HG03066 (cell line): ENCODE measurements around the gene AP3M1.
"Not testable (repeated sequence)": the region's sequence is repeated elsewhere in the genome, so short reads cannot be mapped to it uniquely, and the experiment has no call there.

Experiments
- ATAC-seq: cut with Tn5 transposase; IDR thresholded peaks from one replicate; pipeline ENCODE4 v1.9.1; 2021; ENCODE audit warnings: low read depth; ENCODE audit not compliant: unreplicated experiment

AP3M1 gene, protein sequence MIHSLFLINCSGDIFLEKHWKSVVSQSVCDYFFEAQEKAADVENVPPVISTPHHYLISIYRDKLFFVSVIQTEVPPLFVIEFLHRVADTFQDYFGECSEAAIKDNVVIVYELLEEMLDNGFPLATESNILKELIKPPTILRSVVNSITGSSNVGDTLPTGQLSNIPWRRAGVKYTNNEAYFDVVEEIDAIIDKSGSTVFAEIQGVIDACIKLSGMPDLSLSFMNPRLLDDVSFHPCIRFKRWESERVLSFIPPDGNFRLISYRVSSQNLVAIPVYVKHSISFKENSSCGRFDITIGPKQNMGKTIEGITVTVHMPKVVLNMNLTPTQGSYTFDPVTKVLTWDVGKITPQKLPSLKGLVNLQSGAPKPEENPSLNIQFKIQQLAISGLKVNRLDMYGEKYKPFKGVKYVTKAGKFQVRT

DNA sequence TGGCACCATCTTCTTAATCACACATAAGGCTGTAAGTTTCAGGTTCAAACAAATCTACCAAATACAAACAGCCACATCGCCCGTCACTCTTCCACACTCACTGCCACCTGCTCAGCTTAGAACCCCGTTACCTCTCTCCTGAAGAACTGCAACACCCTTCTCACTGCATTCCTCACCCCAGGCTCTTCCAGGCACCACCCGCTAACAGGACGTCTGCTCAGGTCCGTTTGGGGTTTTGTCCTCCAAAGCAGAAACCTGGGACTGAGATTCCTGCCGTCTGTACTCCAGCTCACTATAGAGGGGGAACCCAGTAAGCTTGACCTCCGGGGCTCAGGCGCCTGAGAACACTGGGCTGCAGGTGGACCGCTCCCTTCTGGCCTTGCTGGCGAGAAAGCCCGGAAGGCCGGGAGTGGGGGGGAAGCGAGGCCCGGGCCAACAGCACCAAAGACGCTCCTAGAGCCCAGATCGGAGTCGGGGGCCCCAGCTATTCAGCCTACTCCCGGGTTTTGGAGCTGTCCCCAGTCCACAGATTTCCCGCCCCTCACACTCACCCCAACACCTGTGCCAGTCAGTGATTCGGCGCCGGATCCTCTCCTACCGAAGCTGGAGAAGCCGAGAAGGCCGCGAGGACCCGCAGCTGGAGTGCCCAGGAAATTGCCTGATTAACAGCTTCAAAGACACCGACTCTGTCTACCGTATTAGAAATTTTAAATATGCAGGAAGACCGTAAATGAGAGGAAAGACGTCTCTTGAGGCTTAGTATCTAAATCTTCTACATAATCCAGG is at the start of gene AP3M1:
TSS of gene AP3M1 (minus strand) at position 625 of the 786 bp plus-strand sequence. CDS start 12,449 bp downstream, outside the sequence.
- peak; percentile 34 for ATAC-seq

DNA sequence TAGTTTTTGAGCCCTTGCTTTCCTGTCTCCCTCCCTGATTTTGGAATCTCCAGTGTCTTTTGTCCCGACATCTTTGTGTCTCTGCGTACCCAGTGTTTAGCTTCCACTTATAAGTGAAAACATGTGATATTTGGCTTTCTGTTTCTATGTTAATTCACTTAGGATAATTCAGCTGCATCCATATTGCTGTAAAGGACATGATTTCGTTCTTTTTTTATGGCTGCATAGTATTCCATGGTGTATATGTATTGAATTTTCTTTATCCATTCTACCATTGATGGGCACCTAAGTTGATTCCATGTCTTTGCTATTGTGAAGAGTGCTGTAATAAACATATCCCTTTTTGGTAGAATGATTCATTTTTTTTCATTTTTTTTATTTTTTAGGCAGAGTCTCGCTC is 48.7 kb upstream of the AP3M1 start:
- no peak for ATAC-seq

DNA sequence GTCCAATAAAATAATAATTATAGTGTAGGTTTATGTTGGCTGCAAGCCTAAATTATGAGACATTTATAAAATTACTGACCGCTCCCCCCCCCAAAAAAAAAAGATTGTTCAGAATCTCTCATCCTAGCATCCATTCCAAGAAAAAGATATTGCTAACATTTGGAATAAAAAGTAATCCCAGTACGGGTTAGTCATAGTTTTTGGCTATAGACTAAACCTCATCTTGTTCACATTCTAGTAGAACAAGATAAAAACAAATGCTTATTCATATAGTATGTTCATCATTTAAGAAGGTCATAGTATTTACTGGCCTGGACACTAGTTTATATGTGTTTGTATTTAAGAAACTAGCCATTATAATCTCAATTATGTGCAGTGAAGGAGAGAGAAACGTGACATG is 44.4 kb upstream of the AP3M1 start:
- ATAC-seq = no peak

DNA sequence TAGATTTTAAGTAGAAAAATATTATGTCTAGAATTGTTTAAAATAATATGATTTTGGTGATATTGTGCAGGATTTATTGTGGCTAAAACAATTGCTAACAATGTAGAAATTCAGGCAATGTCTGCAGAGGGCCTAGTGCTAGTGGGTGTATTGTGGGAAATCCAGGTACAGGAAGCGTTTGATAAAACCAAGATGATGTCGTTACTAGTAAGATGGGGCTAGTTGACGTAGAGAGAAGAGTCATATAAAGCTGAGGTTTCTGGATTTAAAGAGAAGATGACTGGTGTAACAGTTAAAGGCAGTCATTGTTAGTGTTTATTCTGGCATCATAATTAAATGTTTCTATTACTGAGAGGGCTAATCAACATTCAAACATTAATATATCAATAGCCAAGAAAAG is 43.9 kb upstream of the AP3M1 start:
- ATAC-seq = no peak

DNA sequence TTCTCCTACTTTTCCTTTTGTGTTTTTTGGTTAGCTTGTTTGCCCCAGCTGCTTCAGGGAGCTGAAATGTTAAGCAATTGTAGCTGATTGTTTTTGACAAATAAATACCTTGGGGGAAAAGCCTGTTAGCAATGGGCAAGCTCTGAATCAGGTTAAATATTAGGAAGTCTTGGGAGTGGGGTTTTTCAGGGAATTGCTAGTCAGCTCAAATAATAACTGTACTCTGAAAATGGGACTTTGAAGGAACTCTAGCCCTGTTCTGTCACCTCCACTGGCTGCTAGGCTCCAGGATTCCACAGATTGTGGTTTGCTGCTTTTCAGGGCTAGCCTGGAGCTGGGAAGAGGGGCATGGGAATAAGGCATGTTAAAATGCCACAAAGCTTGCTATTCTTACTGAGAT is 39.9 kb upstream of the AP3M1 start:
- ATAC-seq = no peak

DNA sequence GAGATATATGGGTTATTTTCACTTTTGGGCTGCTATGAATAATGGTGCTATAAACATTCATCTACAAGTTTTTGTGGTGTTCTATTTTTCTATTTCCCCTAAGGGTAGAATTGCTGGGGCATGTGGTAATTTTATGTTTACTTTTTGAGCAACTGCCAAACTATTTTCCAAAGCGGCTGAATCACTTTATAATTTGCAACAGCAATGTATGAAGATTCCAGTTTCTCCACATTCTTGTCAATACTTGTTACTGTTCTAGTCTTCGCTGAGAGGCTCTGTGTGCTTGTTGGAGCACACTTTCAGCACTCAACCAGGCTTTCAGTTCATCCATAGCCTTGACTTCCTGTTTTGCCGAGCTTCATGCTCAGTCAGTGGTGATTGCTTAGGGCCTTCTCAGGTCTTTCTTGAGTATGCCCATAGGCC is 39.4 kb upstream of the AP3M1 start:
- no peak for ATAC-seq

DNA sequence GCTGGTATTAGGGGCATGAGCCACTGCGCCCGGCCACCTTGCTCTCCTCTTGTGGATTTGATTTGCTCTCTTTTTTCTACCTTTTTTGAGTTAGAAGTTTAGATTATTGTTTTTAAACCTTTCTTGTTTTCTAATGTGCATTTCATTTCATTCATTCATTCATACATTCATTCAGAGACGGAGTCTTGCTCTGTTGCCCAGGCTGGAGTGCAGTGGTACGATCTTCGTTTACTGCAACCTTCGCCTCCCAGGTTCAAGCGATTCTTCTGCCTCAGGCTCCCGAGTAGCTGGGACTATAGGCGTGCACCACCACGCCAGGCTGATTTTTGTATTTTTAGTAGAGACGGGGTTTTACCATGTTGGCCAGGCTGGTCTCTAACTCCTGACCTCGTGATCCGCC is 38.0 kb upstream of the AP3M1 start:
- ATAC-seq = not testable (repeated sequence)

DNA sequence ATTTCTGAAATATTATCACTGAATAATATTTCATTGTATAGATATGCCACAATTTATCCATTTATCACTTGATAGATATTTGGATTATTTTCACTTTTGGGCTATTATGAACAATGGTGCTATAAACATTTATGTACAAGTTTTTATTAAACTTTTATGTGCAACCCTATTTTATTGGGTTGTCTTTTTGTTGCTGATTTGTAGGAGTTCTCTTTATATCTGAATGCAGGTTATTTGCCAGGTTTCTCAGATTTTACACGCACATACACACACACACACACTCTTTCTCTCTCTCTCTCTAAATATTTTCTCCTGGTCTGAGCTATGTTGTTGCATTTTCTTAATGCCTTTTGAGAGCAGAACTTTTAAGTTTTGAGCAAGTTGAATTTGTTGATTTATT is 36.6 kb upstream of the AP3M1 start:
- ATAC-seq = no peak

DNA sequence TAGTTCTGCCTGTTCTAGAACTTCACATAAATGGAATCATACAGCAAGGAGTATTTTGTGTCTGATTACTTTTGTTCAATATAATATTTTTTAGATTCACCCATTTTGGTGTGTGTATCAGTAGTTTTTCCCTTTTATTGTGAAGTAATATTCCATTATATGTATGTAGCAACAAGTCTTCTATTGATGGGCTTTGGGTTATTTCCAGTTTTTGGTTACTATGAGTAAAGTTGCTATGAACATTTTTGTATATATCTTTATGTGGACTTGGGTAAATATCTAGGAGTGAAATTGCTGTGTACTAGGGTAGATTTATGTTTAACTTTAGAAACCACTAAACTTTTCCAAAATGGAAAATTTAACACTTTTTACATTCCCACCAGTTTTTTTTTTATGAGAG is 36.0 kb upstream of the AP3M1 start:
- ATAC-seq = no peak

DNA sequence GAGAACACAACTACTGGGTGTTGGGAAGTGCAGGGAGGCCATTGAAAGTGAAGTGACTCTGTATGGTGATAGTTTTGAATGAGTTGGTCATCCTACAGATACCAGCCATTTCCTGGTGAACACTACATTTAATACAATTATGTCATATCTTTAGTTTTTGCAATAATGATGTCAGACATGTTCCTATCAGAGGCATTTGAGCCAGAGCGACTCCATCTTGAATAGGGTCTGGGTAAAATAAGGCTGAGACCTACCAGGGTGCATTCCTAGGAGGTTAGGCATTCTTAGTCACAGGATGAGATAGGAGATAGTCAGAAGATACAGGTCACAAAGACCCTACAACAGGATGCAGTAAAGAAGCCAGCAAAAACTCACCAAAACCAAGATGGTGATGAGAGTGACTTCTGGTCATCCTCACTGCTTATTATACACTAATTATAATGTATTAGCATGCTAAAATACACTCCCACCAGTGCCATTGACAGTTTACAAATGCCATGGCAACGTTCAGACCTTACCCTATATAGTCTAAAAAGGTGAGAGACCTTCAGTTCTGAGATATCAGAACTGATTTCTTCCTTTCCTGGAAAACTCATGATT is 28.6 kb upstream of the AP3M1 start:
- ATAC-seq = no peak

DNA sequence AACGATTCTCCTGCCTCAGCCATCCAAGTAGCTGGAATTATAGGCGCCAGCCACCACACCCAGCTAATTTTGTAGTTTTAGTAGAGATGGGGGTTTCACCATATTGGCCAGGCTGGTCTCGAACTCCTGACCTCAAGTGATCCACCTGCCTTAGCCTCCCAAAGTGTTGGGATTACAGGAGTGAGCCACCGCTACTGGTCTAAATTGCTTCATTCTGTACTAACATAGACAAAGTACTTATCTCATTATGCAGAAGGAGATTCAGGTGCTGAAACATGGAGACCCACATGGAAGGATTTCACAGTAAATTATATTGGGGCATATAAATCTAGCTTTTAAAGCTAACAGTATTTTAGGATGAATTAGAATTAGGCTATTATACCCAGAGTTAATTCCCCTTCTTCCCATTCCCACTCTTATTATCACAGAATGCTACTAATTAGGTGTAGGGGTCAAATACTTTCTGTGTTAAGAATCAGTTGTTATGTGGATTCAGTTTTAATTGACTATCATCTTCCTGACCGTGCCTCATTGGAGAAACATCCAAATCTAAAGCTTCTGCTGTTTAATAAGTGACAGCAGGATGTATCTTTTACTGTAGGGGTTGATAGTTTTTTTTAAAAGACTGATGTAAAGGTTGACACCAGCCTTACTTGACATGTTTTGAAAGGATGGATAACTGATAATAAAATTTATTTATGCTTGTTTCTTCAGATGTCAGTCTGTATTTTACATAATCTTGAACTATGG is 27.6 kb upstream of the AP3M1 start:
- ATAC-seq = no peak

DNA sequence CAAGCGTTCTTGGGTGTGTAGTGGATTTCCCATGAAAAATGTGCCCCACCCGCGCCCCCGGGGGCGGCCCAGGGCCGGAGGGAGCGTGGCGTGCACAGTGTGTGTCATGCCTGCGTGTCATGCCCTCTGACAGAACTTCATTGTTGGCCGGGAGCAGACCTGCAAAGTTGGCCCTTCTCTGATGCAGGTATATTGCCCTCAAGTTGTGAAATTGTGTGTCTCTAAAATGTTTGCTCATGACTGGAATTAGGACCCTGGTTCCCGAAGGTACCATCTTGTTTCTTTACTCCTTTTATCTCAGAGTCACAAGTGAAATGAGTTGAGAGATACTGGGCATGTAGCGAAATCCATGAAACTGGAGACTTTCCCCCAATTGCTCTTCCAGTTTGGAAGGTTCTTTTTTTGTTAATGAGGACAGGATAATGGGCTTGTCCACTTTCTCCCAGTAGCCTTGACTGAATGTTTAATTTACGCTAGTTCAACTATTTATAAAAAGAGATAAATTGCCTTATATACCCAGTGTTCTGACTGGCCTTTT is 26.6 kb upstream of the AP3M1 start:
- ATAC-seq = peak; percentile 14

DNA sequence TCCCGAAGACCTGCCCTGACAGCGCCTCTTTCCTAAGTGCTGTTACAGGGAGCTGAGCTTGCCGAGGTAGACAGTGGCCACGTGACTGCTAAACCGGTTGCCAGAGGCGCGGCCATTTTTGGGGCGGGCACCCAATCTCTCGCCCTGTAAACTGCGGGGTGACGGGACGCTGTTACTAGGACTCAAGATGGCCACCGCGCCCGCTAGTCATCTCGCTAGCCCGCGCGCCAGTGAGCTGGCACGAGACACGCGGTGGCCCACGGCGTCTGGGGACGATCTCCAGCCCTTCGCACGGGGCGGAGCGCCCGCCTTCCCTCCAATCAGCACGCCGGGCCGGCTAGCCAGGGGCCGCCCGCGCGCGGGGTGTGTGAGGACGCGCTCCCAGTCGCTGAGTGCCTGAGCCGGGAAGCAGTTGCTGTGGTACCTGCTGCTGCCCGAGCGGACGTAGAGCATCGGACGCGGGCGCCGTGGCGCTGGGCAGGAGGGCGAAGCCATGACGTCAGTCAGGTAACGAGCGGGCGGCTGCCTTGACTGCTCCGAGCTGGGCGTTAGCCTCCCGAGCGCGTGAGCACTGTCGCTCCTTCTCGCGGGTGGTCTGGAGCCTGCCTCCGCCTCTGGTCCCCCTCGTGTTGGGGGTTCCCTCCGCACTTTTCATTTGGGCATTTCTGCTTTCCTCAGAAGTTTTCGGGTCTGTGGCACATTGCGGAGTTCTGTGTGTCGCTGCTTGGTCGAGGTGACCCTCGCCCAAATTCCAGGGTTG is 25.9 kb upstream of the AP3M1 start:
- peak; percentile 88 for ATAC-seq

DNA sequence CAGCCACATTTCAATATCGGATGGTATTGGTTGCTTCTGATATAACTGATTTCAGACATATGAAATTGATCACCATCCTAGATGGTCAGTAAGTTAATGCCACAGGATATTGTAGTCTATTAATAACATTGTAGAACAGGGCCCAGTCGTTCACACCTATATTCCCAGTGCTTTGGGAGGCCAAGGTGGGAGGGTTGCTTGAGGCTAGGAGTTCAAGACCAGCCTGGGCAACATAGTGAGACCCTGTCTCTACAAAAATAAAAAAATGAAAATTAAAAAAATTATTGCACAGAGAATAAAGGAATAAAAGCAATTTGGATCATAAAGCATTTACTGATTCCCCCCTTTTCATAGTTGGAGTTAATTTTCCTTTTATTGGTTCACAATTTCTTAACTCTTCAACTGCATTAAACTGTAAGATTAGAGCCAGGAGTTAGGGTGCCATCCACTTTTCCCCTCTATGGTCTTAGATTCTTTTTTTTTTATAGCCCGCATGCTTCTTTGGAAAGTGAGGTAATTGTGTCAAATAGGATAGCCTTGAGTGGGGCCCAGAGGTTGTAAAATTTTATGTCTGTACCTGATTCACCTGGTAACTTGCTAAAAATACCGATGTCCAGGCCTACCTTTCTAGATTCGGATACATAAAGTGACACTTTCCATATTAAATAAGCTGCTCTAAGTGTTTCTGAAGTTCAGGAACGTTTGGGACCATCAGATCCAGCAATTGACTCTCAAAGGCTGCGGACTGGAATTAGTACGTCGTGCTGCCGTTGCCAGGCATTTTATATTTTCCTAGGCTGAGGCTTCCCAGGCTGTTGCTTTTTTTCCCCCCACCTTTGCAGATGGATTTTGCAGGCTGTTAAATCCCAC is 25.1 kb upstream of the AP3M1 start:
- no peak for ATAC-seq

DNA sequence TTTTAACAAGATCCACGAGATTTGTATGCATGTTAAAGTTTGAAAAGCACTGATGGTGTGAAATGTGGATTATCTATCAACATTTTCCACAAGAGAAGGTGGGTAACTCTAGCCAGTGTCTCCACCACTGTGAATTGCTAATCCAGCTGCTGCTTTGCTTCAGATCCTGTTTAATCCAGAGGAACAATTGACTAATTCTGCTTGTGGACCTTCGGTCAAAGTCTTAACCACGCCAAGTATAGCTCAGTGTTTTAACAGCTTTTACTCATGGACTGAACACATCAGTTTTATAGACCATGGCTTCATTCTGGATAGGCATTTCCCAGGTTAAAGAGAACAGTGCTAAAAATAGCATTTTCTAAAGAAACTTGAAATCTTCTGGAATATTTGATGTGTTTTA is 23.9 kb upstream of the AP3M1 start:
- no peak for ATAC-seq

DNA sequence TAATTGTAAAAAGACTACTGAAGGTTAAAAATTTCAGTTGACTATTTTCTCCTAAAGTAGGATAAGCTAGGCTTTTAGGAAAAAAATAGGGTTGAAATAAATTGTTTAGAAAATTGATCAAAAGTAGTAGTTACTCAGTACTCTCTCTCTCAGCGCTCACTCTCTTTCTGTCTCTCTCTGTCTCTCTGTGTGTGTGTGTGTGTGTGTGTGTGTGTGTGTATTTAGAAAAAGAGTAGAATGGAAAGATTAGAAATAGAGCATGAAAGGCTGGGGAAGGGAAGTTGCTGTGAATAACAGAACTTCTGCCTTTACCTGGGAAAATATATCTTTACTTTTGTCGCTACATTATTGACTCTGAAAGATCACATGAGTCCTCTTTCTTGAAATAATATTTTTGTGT is 21.0 kb upstream of the AP3M1 start:
- no peak for ATAC-seq

DNA sequence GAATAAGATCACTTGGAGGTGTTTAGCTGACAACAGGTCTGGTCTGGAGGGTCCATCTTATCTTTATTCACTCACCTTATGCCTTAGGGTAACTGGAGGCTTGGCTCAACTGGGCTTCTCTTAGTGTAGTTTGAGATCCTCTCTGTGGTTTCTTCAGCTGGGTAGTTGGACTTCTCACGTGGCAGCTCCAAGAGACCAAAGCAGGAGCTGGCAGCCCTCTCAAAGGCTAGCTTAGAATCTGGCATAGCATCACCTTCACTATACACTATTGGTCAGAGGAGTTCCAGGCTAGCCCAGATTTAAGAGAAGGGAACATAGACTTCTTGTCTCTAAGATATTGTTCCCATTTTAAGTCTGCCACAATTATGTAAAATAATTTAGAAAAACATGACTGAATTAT is 16.8 kb upstream of the AP3M1 start:
- ATAC-seq = no peak

DNA sequence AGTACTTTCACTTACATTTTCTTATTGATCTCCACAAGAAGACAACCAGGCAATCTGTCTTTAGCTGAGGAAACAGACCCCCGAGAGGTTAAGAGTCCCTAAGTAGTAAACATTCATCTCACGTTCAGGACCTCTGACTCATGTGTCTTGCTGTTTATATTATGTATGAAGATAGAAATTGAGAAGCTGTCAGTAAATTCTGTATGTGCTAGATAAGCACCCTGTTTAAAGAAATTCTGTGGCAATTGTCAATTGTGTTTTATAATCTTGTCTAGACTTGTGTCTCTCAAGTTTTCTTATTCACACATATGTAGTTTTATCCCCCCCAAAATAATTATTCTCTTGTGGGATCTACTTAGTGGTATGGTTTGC is 14.9 kb upstream of the AP3M1 start:
- ATAC-seq = no peak
